Neuronal stem cell (in vitro differentiated cells): ENCODE results near the gene FMNL1.

Experiments used
- DNase-seq: peaks from one replicate; pipeline ENCODE4 v3.0.0-alpha.2; 2013; ENCODE audit warnings: low spot score
- H2AFZ ChIP-seq: one replicate; pipeline ENCODE4 v1.6.1; 2013; ENCODE audit warnings: mild to moderate bottlenecking, low read length, inconsistent platforms
- H2AK5ac ChIP-seq: 2 replicates; pipeline ENCODE4 v1.6.1; 2013; ENCODE audit warnings: low read depth, mild to moderate bottlenecking, inconsistent platforms, low read length, moderate library complexity, mixed read lengths
- H2BK120ac ChIP-seq: 2 replicates; pipeline ENCODE4 v1.6.1; 2013; ENCODE audit warnings: low read depth, mild to moderate bottlenecking, inconsistent platforms, low read length, moderate library complexity, mixed read lengths
- H2BK12ac ChIP-seq: one replicate; pipeline ENCODE4 v1.6.1; 2013; ENCODE audit warnings: low read length, inconsistent platforms
- H2BK15ac ChIP-seq: 2 replicates; pipeline ENCODE4 v1.6.1; 2013; ENCODE audit warnings: mild to moderate bottlenecking, low read length, inconsistent platforms, mixed read lengths
- H2BK5ac ChIP-seq: one replicate; pipeline ENCODE4 v1.6.1; 2013; ENCODE audit warnings: inconsistent platforms, mild to moderate bottlenecking, low read length, moderate library complexity
- H3K14ac ChIP-seq: one replicate; pipeline ENCODE4 v1.6.1; 2013; ENCODE audit warnings: low read length, inconsistent platforms
- H3K18ac ChIP-seq: 2 replicates; pipeline ENCODE4 v1.6.1; 2013; ENCODE audit warnings: low read length, inconsistent platforms
- H3K23ac ChIP-seq: 2 replicates; pipeline ENCODE4 v1.6.1; 2013; ENCODE audit warnings: low read depth, mild to moderate bottlenecking, mixed read lengths, low read length, inconsistent platforms; ENCODE audit not compliant: poor library complexity
- H3K27ac ChIP-seq: replicated peaks from 3 replicates; pipeline ENCODE4 v1.5.1; 2013; ENCODE audit warnings: low read length, inconsistent platforms
- H3K27me3 ChIP-seq, 3 experiments: 2 replicates each; pipeline ENCODE4 v1.6.1; 2013; ENCODE audit warnings: low read length in 3 of 3, mild to moderate bottlenecking in 2 of 3, inconsistent platforms in 1 of 3, low read depth in 1 of 3, mixed read lengths in 1 of 3, moderate library complexity in 1 of 3; ENCODE audit not compliant: control insufficient read depth in 3 of 3, insufficient read depth in 3 of 3
- H3K36me3 ChIP-seq, 2 donors: replicated peaks in 1 of 2; 2 replicates each; pipeline ENCODE4 v1.6.1; 2013; ENCODE audit warnings: low read length in 2 of 2; ENCODE audit not compliant: control insufficient read depth in 2 of 2, insufficient read depth in 2 of 2
- H3K4ac ChIP-seq: 2 replicates; pipeline ENCODE4 v1.6.1; 2013; ENCODE audit warnings: inconsistent platforms, mild to moderate bottlenecking, low read length, moderate library complexity
- H3K4me1 ChIP-seq, 2 donors: 1 replicate in 1 of 2; 2 replicates in 1 of 2; pipeline ENCODE4 v1.6.1; 2013; ENCODE audit warnings: low read length in 2 of 2, low read depth in 1 of 2; ENCODE audit not compliant: control insufficient read depth in 2 of 2, insufficient read depth in 1 of 2
- H3K4me2 ChIP-seq: one replicate; pipeline ENCODE4 v1.6.1; 2013; ENCODE audit warnings: mild to moderate bottlenecking, low read length, inconsistent platforms; ENCODE audit not compliant: insufficient read depth, poor library complexity, severe bottlenecking
- H3K4me3 ChIP-seq, 2 donors: 2 replicates each; pipeline ENCODE4 v1.5.1; 2013; ENCODE audit warnings: low read length in 2 of 2, mild to moderate bottlenecking in 2 of 2, inconsistent platforms in 1 of 2, moderate library complexity in 1 of 2
- H3K79me1 ChIP-seq: one replicate; pipeline ENCODE4 v1.6.1; 2013; ENCODE audit warnings: low read depth, mild to moderate bottlenecking, inconsistent platforms, low read length, moderate library complexity
- H3K9ac ChIP-seq: one replicate; pipeline ENCODE4 v1.6.1; 2013; ENCODE audit warnings: mild to moderate bottlenecking, low read depth, low read length, inconsistent platforms; ENCODE audit not compliant: poor library complexity
- H3K9me3 ChIP-seq, 2 donors: replicated peaks in 1 of 2; 2 replicates each; pipeline versions ENCODE3 to v1.6.1; 2013; ENCODE audit warnings: low read length in 2 of 2, mild to moderate bottlenecking in 2 of 2, inconsistent platforms in 1 of 2, low read depth in 1 of 2, mixed read lengths in 1 of 2, moderate library complexity in 1 of 2; ENCODE audit not compliant: control insufficient read depth in 2 of 2, insufficient read depth in 1 of 2
- H4K8ac ChIP-seq: one replicate; pipeline ENCODE4 v1.6.1; 2013; ENCODE audit warnings: low read depth, mild to moderate bottlenecking, inconsistent platforms, low read length, moderate library complexity
- H4K91ac ChIP-seq: one replicate; pipeline ENCODE4 v1.6.1; 2013; ENCODE audit warnings: low read length, low read depth, mild to moderate bottlenecking, inconsistent platforms; ENCODE audit not compliant: poor library complexity
- WGBS, 2 donors: extraction: QIAGEN DNeasy Blood & Tissue Kit; methylation state at CpG; one replicate each; pipeline ENCODE4 v1.1.7; 2013; ENCODE audit warnings: missing lambda C conversion rate in 2 of 2, mixed read lengths in 1 of 2; ENCODE audit not compliant: insufficient read length in 2 of 2, insufficient replicate concordance in 1 of 2; ENCODE audit errors: extremely low coverage in 2 of 2; 5-methylcytosine and 5-hydroxymethylcytosine counted together

The FMNL1 gene

GRCh38 chr17:45282683-45283644, 61.3 kb downstream of the FMNL1 start:
- no peak overlapping the region for H3K27ac ChIP-seq
- H3K14ac ChIP-seq: no peak overlapping the region
- WGBS, 2 donors: no CpG with 5 or more reads among the region's 21 CpGs
- no peaks in the 10 kb centered on the region for H3K4me1 ChIP-seq
- no peak overlapping the region for H3K4ac ChIP-seq
- H2AFZ ChIP-seq: no peak overlapping the region
- peaks cover 24 to 71% of the 10 kb centered on the region in 2 donors for H3K36me3 ChIP-seq
- no peak overlapping the region for H3K18ac ChIP-seq
- H3K4me2 ChIP-seq: no peak overlapping the region
- no peak overlapping the region for H2BK15ac ChIP-seq
- no peaks in the 10 kb centered on the region for H3K9me3 ChIP-seq
- peak overlapping the region; percentile 16 for H3K23ac ChIP-seq
- H3K9ac ChIP-seq: no peak overlapping the region
- no peaks in the 10 kb centered on the region for H3K27me3 ChIP-seq
- H2BK120ac ChIP-seq: no peak overlapping the region
- H3K79me1 ChIP-seq: no peaks in the 10 kb centered on the region
- no peak overlapping the region for H4K91ac ChIP-seq
- H3K4me3 ChIP-seq: no peak overlapping the region
- H2BK5ac ChIP-seq: no peak overlapping the region
- H2AK5ac ChIP-seq: no peak overlapping the region
- DNase-seq: no peak
- H2BK12ac ChIP-seq: no peak overlapping the region
- H4K8ac ChIP-seq: no peak overlapping the region

- H3K4ac ChIP-seq: no peak overlapping the region
- no peak overlapping the region for H2BK15ac ChIP-seq
- H3K4me2 ChIP-seq: no peak overlapping the region
- no peak overlapping the region for H4K91ac ChIP-seq
- no peak overlapping the region for H2BK5ac ChIP-seq
- H3K18ac ChIP-seq: no peak overlapping the region
- H2AK5ac ChIP-seq: no peak overlapping the region
- H3K27ac ChIP-seq: no peak overlapping the region
- H3K14ac ChIP-seq: no peak overlapping the region
- no peak overlapping the region for H4K8ac ChIP-seq
- no peak overlapping the region for H3K9ac ChIP-seq
- DNase-seq: no peak
- peaks cover 24 to 76% of the 10 kb centered on the region in 2 donors for H3K36me3 ChIP-seq
- H3K4me3 ChIP-seq: no peak overlapping the region
- no peaks in the 10 kb centered on the region for H3K79me1 ChIP-seq
- no peak overlapping the region for H3K23ac ChIP-seq
- no CpG with 5 or more reads among the region's 10 CpGs for WGBS, 2 donors
- no peaks in the 10 kb centered on the region for H3K9me3 ChIP-seq
- H3K27me3 ChIP-seq: no peaks in the 10 kb centered on the region
- H2AFZ ChIP-seq: no peak overlapping the region
- H2BK12ac ChIP-seq: no peak overlapping the region
- H2BK120ac ChIP-seq: no peak overlapping the region
- H3K4me1 ChIP-seq: no peaks in the 10 kb centered on the region
These were observed 62.0 kb downstream of the FMNL1 start for GRCh38 chr17:45283711-45284110.

- Histone ChIP-seq H3K27ac (no peak overlapping the region), H2AFZ (no peak overlapping the region), H3K23ac (peak overlapping the region; percentile 25), H3K27me3 (no peaks in the 10 kb centered on the region), H2BK12ac (no peak overlapping the region), H3K79me1 (no peaks in the 10 kb centered on the region), H3K18ac (no peak overlapping the region), H2BK120ac (no peak overlapping the region), H3K4me3 (no peak overlapping the region), H3K4ac (no peak overlapping the region), H2BK15ac (no peak overlapping the region), H2BK5ac (no peak overlapping the region), H3K36me3 (peaks cover 28 to 81% of the 10 kb centered on the region in 2 donors), H3K14ac (no peak overlapping the region), H4K8ac (no peak overlapping the region), H4K91ac (no peak overlapping the region), H3K4me2 (no peak overlapping the region), H3K4me1 (no peaks in the 10 kb centered on the region), H3K9ac (no peak overlapping the region), H3K9me3 (no peaks in the 10 kb centered on the region), H2AK5ac (no peak overlapping the region)
- WGBS, 2 donors: no CpG with 5 or more reads among the region's 21 CpGs
- no peak for DNase-seq
These were observed 62.8 kb downstream of the FMNL1 start for GRCh38 chr17:45284176-45285140.

- Histone ChIP-seq H3K36me3 (peaks cover 33 to 93% of the 10 kb centered on the region in 2 donors), H3K18ac (no peak overlapping the region), H3K4me2 (no peak overlapping the region), H2BK15ac (no peak overlapping the region), H2BK12ac (no peak overlapping the region), H3K4ac (no peak overlapping the region), H3K9ac (no peak overlapping the region), H4K8ac (no peak overlapping the region), H2BK5ac (no peak overlapping the region), H3K4me3 (no peak overlapping the region), H2BK120ac (no peak overlapping the region), H3K79me1 (no peaks in the 10 kb centered on the region), H4K91ac (no peak overlapping the region), H3K14ac (no peak overlapping the region), H3K27me3 (no peaks in the 10 kb centered on the region), H2AK5ac (no peak overlapping the region), H3K9me3 (no peaks in the 10 kb centered on the region), H3K27ac (no peak overlapping the region), H2AFZ (no peak overlapping the region), H3K23ac (no peak overlapping the region), H3K4me1 (no peaks in the 10 kb centered on the region)
- no CpG with 5 or more reads among the region's 5 CpGs for WGBS, 2 donors
- DNase-seq: no peak
These were observed 64.6 kb downstream of the FMNL1 start for GRCh38 chr17:45286286-45286685.
